ENCODE measurements around the gene EPB41L4B.

Gene EPB41L4B

DNA sequence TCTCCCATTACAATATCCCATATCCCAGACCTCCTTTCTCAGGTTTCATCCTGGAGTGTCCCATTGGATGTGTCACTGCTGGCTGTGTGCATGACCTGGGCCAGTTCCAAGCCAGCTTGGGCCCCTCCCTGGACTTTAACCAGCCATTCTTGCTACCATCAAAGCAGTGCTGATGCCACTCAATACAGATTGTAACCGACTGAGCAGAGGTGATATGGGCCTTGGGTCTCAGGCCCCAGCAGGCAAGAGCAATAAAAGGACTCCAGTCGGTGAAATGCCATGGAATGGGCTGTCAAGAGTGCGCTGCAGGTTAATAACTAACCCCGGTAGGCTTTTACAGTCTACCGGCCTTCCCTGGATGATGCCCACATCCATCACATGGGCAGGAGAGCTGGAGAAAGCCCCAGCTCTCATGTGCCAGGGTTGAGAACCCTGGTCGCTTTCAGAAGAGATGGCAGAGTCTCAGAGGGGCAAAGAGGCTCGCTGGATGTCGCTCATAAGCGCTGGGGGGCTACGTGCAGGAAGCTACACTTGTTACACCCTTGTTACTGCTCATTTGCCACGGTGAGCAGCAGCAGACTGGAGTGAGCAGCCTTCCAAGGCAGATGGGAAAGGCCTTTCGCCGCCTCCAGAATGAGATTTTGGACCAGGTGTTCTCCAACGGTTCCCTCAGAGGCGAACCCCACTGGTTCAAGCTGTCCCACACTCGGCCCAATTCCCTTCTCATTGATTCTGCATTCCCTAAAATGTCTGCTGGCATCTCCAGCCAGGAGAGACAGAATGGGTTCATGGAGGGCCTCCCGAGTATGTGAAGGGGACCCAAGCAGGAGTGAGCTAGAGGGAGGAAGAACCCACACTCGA lies 13.2 kb downstream of the EPB41L4B start:
- no peak for TF ChIP-seq CTCF (IDR thresholded peaks at IDR 0.05; ENCODE audit: low read depth, low read length)
- Histone ChIP-seq H3K4me1 (no peaks in the 10 kb centered on the region; the same call in 1 of the 2 replicates), H3K27me3 (no peaks in the 10 kb centered on the region), H3K4me3 (ENCODE audit: low read depth, low read length) (no peak overlapping the region), H3K9me3 (no peaks in the 10 kb centered on the region), H3K36me3 (no peaks in the 10 kb centered on the region)
- no peak for DNase-seq

DNA sequence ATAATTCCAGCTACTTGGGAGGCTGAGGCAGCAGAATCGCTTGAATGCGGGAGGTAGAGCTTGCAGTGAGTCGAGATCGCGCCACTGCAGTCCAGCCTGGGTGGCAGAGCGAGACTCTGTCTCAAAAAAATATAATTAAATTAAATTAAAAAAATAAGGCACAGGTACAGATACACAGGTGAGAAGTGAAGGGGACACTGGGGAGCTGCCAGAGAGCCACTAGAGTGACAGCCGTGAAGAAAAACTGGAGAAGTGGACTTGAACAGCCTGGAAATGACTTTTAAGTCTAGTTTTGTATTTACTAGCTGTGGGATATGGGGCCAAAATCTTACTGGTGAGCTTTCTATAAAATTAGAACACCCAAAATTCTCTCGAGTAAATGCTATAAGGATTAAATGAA lies 15.1 kb downstream of the EPB41L4B start:
- no peaks in the 10 kb centered on the region for H3K4me1 ChIP-seq
- H3K36me3 ChIP-seq = no peaks in the 10 kb centered on the region
- H3K27me3 ChIP-seq = no peaks in the 10 kb centered on the region
- no peak for DNase-seq
- H3K9me3 ChIP-seq = no peaks in the 10 kb centered on the region
- H3K4me3 ChIP-seq (ENCODE audit: low read depth, low read length) = no peak overlapping the region
- no peak for TF ChIP-seq CTCF (IDR thresholded peaks at IDR 0.05; ENCODE audit: low read depth, low read length)

- H3K9me3 ChIP-seq = no peaks in the 10 kb centered on the region
- no peaks in the 10 kb centered on the region for H3K4me1 ChIP-seq
- no peak for DNase-seq
- H3K36me3 ChIP-seq = no peaks in the 10 kb centered on the region
- no peak for TF ChIP-seq CTCF (IDR thresholded peaks at IDR 0.05; ENCODE audit: low read depth, low read length)
- no peaks in the 10 kb centered on the region for H3K27me3 ChIP-seq
- H3K4me3 ChIP-seq (ENCODE audit: low read depth, low read length) = no peak overlapping the region
These were observed 16.5 kb downstream of the EPB41L4B start for GRCh38 chr9:109304347-109304746.

GRCh38 chr9:109303900-109304299 lies 17.0 kb downstream of the EPB41L4B start:
- TF ChIP-seq CTCF (IDR thresholded peaks at IDR 0.05; ENCODE audit: low read depth, low read length) = no peak
- H3K36me3 ChIP-seq = no peaks in the 10 kb centered on the region
- H3K27me3 ChIP-seq = no peaks in the 10 kb centered on the region
- no peaks in the 10 kb centered on the region for H3K9me3 ChIP-seq
- no peak overlapping the region for H3K4me3 ChIP-seq (ENCODE audit: low read depth, low read length)
- H3K4me1 ChIP-seq = no peaks in the 10 kb centered on the region
- no peak for DNase-seq

GRCh38 chr9:109302606-109303005 lies 18.3 kb downstream of the EPB41L4B start:
- no peaks in the 10 kb centered on the region for H3K36me3 ChIP-seq
- no peak for DNase-seq
- no peak overlapping the region for H3K4me3 ChIP-seq (ENCODE audit: low read depth, low read length)
- H3K4me1 ChIP-seq = no peaks in the 10 kb centered on the region
- no peak for TF ChIP-seq CTCF (IDR thresholded peaks at IDR 0.05; ENCODE audit: low read depth, low read length)
- H3K9me3 ChIP-seq = no peaks in the 10 kb centered on the region
- H3K27me3 ChIP-seq = no peaks in the 10 kb centered on the region

GRCh38 chr9:109301012-109301411 lies 19.8 kb downstream of the EPB41L4B start:
- H3K4me3 ChIP-seq (ENCODE audit: low read depth, low read length) = no peak overlapping the region
- no peak for TF ChIP-seq CTCF (IDR thresholded peaks at IDR 0.05; ENCODE audit: low read depth, low read length)
- H3K36me3 ChIP-seq = no peaks in the 10 kb centered on the region
- H3K9me3 ChIP-seq = no peaks in the 10 kb centered on the region
- no peaks in the 10 kb centered on the region for H3K27me3 ChIP-seq
- no peak for DNase-seq
- no peaks in the 10 kb centered on the region for H3K4me1 ChIP-seq
